ENCODE measurements around the gene AMN1. TPM values are rescaled to one million over a fixed set of nuclear protein-coding genes. Genes with fewer than 3 reads are reported as not detected.

The AMN1 gene
- total and polyA plus RNA-seq, 11 donors: 8.5 to 22.5 (median 16.3) TPM

GRCh38 chr12:31659087-31659942 is 69.5 kb downstream of the AMN1 start, which contains the start of gene ETFBKMT:
Gene ETFBKMT (plus strand): TSS chr12:31659688. CDS start chr12:31661954, 2,266 bp downstream.
- H3K4me1 ChIP-seq: peaks cover 0 to 12% (median 6%) of the 10 kb centered on the region in 12 donors
- no peaks in the 10 kb centered on the region for H3K9me3 ChIP-seq
- TF ChIP-seq POLR2A (IDR thresholded peaks at IDR 0.05): peak in 1 of 2 donors; percentile 32
- peak in 11 of 12 donors; percentile 33 to 80 (median 46) for TF ChIP-seq CTCF (IDR thresholded peaks at IDR 0.05)
- peaks cover 0 to 17% (median 0%) of the 10 kb centered on the region in 9 donors for H3K36me3 ChIP-seq
- WGBS, 4 donors: 4 to 7% (median 4%) methylated on average over 36 to 47 of the region's 47 CpGs
- no peaks in the 10 kb centered on the region for H3K27me3 ChIP-seq
- ATAC-seq (peak; percentile 88 to 96 (median 96)), DNase-seq (peak; percentile 86 to 91 (median 90))
- peak within 1 kb of the TSS; percentile 87 to 99 (median 93) for H3K27ac ChIP-seq
- intact Hi-C loops (cut with DNase I): loop anchor here (2.0 to 10.0 kb wide), 11 partner anchors 68 to 1015 kb away; partner anchors contain the start of genes DNM1L (in 5 of the 10), AMN1 (in 3 of the 10), RESF1 (in 2 of the 10) and BICD1 (in 1 of the 10)
- H3K4me3 ChIP-seq: peak within 1 kb of the TSS; percentile 28 to 92 (median 70)

- ATAC-seq (no peak), DNase-seq (no peak)
- no peaks in the 10 kb centered on the region for H3K27me3 ChIP-seq
- intact Hi-C loops (cut with DNase I): loop anchor here (1.0 to 10.0 kb wide), 12 partner anchors 69 to 1016 kb away; partner anchors contain the start of genes DNM1L (in 5 of the 10), AMN1 (in 3 of the 10), RESF1 (in 3 of the 10) and BICD1 (in 1 of the 10)
- 18 to 19% (median 19%) methylated on average over 11 of the region's 11 CpGs for WGBS, 4 donors
- no peaks in the 10 kb centered on the region for H3K9me3 ChIP-seq
- H3K27ac ChIP-seq: peak overlapping the region; percentile 87 to 99 (median 93)
- TF ChIP-seq CTCF (IDR thresholded peaks at IDR 0.05) (no peak), POLR2A (IDR thresholded peaks at IDR 0.05) (no peak)
- H3K4me1 ChIP-seq: peaks cover 0 to 15% (median 6%) of the 10 kb centered on the region in 12 donors
- peak overlapping the region; percentile 28 to 92 (median 70) for H3K4me3 ChIP-seq
- peaks cover 0 to 12% (median 0%) of the 10 kb centered on the region in 9 donors for H3K36me3 ChIP-seq
Observed at GRCh38 chr12:31658471-31659086, 70.2 kb downstream of the AMN1 start.

GRCh38 chr12:31655792-31656191 is 73.0 kb downstream of the AMN1 start:
- DNase-seq (no peak), ATAC-seq (no peak)
- 74 to 80% (median 78%) methylated on average over 1 of the region's 1 CpG for WGBS, 4 donors
- intact Hi-C loops (cut with DNase I): loop anchor here in 9 of 10 donors (5.0 to 10.0 kb wide), 10 partner anchors 72 to 1019 kb away; partner anchors contain the start of genes DNM1L (in 5 of the 9), AMN1 (in 3 of the 9) and BICD1 (in 1 of the 9)
- TF ChIP-seq CTCF (IDR thresholded peaks at IDR 0.05) (no peak), POLR2A (IDR thresholded peaks at IDR 0.05) (no peak)
- Histone ChIP-seq H3K4me3 (no peak overlapping the region), H3K27ac (no peak overlapping the region), H3K36me3 (no peaks in the 10 kb centered on the region), H3K9me3 (no peaks in the 10 kb centered on the region), H3K4me1 (peaks cover 0 to 26% (median 7%) of the 10 kb centered on the region in 12 donors), H3K27me3 (no peaks in the 10 kb centered on the region)
